Liver (tissue), 9 donors: ENCODE results near the gene SHC4. TPM values are rescaled to one million over a fixed set of nuclear protein-coding genes. Genes with fewer than 3 reads are reported as not detected.

Experiments used
- DNase-seq: peaks from one replicate; pipeline ENCODE4 v3.0.0-alpha.2; 2017; ENCODE audit warnings: low spot score
- H3K27ac ChIP-seq, 2 donors: one replicate each; pipeline ENCODE4 v1.7.0; 2013; ENCODE audit warnings: inconsistent platforms in 2 of 2, low read length in 2 of 2, control low read depth in 1 of 2, low read depth in 1 of 2, mild to moderate bottlenecking in 1 of 2
- H3K27me3 ChIP-seq, 4 donors: one replicate each; pipeline versions ENCODE4 v1.6.1 to v1.7.0; 2013; ENCODE audit warnings: low read length in 3 of 4, inconsistent platforms in 1 of 4, mild to moderate bottlenecking in 1 of 4, moderate library complexity in 1 of 4; ENCODE audit not compliant: control insufficient read depth in 4 of 4, insufficient read depth in 4 of 4
- H3K36me3 ChIP-seq, 4 donors: one replicate each; pipeline versions ENCODE4 v1.6.1 to v1.7.0; 2013; ENCODE audit warnings: low read length in 3 of 4, mild to moderate bottlenecking in 3 of 4, low read depth in 1 of 4, moderate library complexity in 1 of 4; ENCODE audit not compliant: control insufficient read depth in 4 of 4, insufficient read depth in 3 of 4
- H3K4me1 ChIP-seq, 4 donors: one replicate each; pipeline versions ENCODE4 v1.6.1 to v1.7.0; 2013; ENCODE audit warnings: low read length in 3 of 4, mild to moderate bottlenecking in 3 of 4, moderate library complexity in 1 of 4; ENCODE audit not compliant: control insufficient read depth in 4 of 4, insufficient read depth in 4 of 4
- H3K4me3 ChIP-seq, 3 donors: one replicate each; pipeline versions ENCODE4 v1.6.1 to v1.7.0; 2013; ENCODE audit warnings: low read length in 3 of 3, control low read depth in 1 of 3, low read depth in 1 of 3, mild to moderate bottlenecking in 1 of 3
- H3K9ac ChIP-seq, 2 donors: one replicate each; pipeline ENCODE4 v1.7.0; 2013; ENCODE audit warnings: low read length in 2 of 2, mild to moderate bottlenecking in 2 of 2, moderate library complexity in 2 of 2, control low read depth in 1 of 2, low read depth in 1 of 2
- H3K9me3 ChIP-seq, 4 donors: one replicate each; pipeline versions ENCODE4 v1.6.1 to v1.7.0; 2013; ENCODE audit warnings: low read length in 3 of 4; ENCODE audit not compliant: control insufficient read depth in 4 of 4
- EGR1 ChIP-seq, 2 donors: IDR thresholded peaks; 2 replicates each; pipeline ENCODE4 v1.6.1; 2016 to 2018; ENCODE audit warnings: antibody characterized with exemption in 2 of 2, low read depth in 2 of 2
- FOXA1 ChIP-seq: IDR thresholded peaks from 2 replicates; pipeline ENCODE4 v1.6.1; 2016; ENCODE audit warnings: antibody characterized with exemption
- FOXA2 ChIP-seq: IDR thresholded peaks from 2 replicates; pipeline ENCODE4 v1.6.1; 2016; ENCODE audit warnings: antibody characterized with exemption
- GABPA ChIP-seq, 2 donors: IDR thresholded peaks in 1 of 2; conservative IDR thresholded peaks in 1 of 2; 2 replicates each; pipeline ENCODE4 v1.6.1; 2016; ENCODE audit warnings: antibody characterized with exemption in 2 of 2, mild to moderate bottlenecking in 1 of 2, moderate library complexity in 1 of 2
- HNF4G ChIP-seq: IDR thresholded peaks from 2 replicates; pipeline ENCODE4 v1.6.1; 2016; ENCODE audit warnings: antibody characterized with exemption
- JUND ChIP-seq, 2 donors: IDR thresholded peaks; 2 replicates each; pipeline ENCODE4 v1.6.1; 2016; ENCODE audit warnings: antibody characterized with exemption in 2 of 2
- NR2F2 ChIP-seq: IDR thresholded peaks from 2 replicates; pipeline ENCODE4 v1.6.1; 2016; ENCODE audit warnings: antibody characterized with exemption
- RAD21 ChIP-seq, 2 donors: IDR thresholded peaks; 2 replicates each; pipeline ENCODE4 v1.6.1; 2016; ENCODE audit warnings: antibody characterized with exemption in 2 of 2, mild to moderate bottlenecking in 2 of 2
- RXRA ChIP-seq, 2 donors: IDR thresholded peaks; 2 replicates each; pipeline ENCODE4 v1.6.1; 2017 to 2018; ENCODE audit warnings: antibody characterized with exemption in 2 of 2, mild to moderate bottlenecking in 1 of 2
- SP1 ChIP-seq: IDR thresholded peaks from 2 replicates; pipeline ENCODE4 v1.6.1; 2018; ENCODE audit warnings: antibody characterized with exemption, mild to moderate bottlenecking
- TAF1 ChIP-seq: conservative IDR thresholded peaks from 2 replicates; pipeline ENCODE4 v1.6.1; 2016; ENCODE audit warnings: antibody characterized with exemption, mild to moderate bottlenecking
- YY1 ChIP-seq: IDR thresholded peaks from 2 replicates; pipeline ENCODE4 v1.6.1; 2016; ENCODE audit warnings: antibody characterized with exemption, mild to moderate bottlenecking
- WGBS: extraction: QIAGEN DNeasy Blood & Tissue Kit; methylation state at CpG from one replicate; pipeline ENCODE4 v1.1.7; 2013; 5-methylcytosine and 5-hydroxymethylcytosine counted together
- polyA plus RNA-seq, 2 donors: library from polyadenylated mRNA; stranded (reverse) in 1 of 2; unstranded in 1 of 2; fragments of 200-250 nt in 1 of 2; fragments of >200 nt in 1 of 2; fragmentation: Nextera tagmentation in 1 of 2; extraction: Ambion mirVana in 1 of 2; gene quantifications; one replicate each; pipeline versions ENCODE4 v1.2.1 to v1.2.3, GENCODE V29; 2013 to 2015
- total RNA-seq, 2 donors: library from RNA; depleted of rRNA; stranded (reverse); fragments of >200 nt; gene quantifications; one replicate each; pipeline ENCODE4 v1.2.3, GENCODE V29; 2014
- TF ChIP-seq, protein P1 (sequence below): IDR thresholded peaks from 2 replicates; pipeline ENCODE4 v1.6.1; 2016; ENCODE audit warnings: antibody characterized with exemption
- TF ChIP-seq, protein P2 (sequence below): IDR thresholded peaks from 2 replicates; pipeline ENCODE4 v1.6.1; 2016; ENCODE audit warnings: antibody characterized with exemption, mild to moderate bottlenecking
- TF ChIP-seq, protein P3 (sequence below): fragments of 150-350 bp; IDR thresholded peaks from 2 replicates; pipeline ENCODE4 v1.5.1; 2017; ENCODE audit warnings: improper control_type of control experiment, low read depth, low read length; ENCODE audit not compliant: missing input control
- TF ChIP-seq, protein P4 (sequence below): IDR thresholded peaks from 2 replicates; pipeline ENCODE4 v1.6.1; 2016; ENCODE audit warnings: antibody characterized with exemption
- TF ChIP-seq, protein P5 (sequence below): IDR thresholded peaks from 2 replicates; pipeline ENCODE4 v1.6.1; 2016; ENCODE audit warnings: antibody characterized with exemption
- donor health status: healthy.
- donor health status: healthy.
- donor health status: healthy.
- donor health status: healthy.
- donor health status: healthy.

SHC4 gene
- total and polyA plus RNA-seq, 4 donors: under 0.01 to 0.19 (median 0.05) TPM

DNA sequence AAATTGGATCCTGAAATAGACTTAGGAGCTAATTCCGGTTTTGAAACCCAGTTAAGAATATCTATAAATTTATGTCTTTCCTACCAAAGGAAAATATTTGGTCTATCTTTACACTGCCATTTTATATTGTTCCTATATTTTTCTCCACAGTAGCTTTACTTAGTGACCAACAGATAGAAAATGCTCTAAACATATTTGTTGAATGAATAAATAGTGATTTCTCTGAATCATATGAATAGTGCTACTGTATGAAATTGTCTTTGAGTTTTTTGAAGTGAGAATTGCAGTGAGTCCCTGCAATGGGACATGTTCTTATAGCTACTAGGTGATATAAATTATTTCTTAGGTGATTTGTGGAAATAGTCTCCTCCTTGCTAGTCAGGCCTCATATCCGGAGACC is 104.3 kb downstream of the SHC4 start:
- DNase-seq: no peak
- H3K4me3 ChIP-seq: no peak overlapping the region
- WGBS: 91% methylated on average over 2 of the region's 2 CpGs

DNA sequence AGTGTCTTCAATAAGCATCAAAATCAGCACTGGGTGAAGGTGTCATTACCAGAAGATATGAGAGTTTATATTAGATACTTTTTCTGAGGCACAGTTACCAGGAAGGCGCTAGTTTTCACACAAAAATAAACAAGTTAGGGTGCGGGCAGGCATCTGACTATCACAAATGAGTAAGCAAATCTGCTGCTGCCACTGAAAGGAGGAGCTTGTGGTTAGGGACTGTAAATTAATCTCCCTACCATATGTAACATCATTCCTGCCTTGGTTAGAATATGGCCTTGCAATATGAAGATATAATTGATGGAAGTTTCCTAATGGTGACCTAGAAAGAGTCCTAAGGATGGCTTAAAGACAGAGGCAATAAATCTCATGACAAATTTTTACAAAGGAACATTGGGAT is 105.3 kb downstream of the SHC4 start:
- Histone ChIP-seq H3K9ac (no peak overlapping the region), H3K27me3 (no peaks in the 10 kb centered on the region), H3K27ac (no peak overlapping the region), H3K36me3 (no peaks in the 10 kb centered on the region), H3K4me3 (no peak overlapping the region), H3K4me1 (peaks cover 0 to 10% (median 3%) of the 10 kb centered on the region in 4 donors), H3K9me3 (no peaks in the 10 kb centered on the region)
- no peak for DNase-seq
- 44% methylated on average over 2 of the region's 2 CpGs for WGBS
- no peak for TF ChIP-seq JUND (IDR thresholded peaks at IDR 0.05)
- TF ChIP-seq TAF1: no peak
- TF ChIP-seq, protein P1, sequence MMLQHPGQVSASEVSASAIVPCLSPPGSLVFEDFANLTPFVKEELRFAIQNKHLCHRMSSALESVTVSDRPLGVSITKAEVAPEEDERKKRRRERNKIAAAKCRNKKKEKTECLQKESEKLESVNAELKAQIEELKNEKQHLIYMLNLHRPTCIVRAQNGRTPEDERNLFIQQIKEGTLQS: no peak
- TF ChIP-seq FOXA2: no peak
- TF ChIP-seq GABPA (IDR thresholded peaks at IDR 0.05 in 1 of 2, conservative IDR thresholded peaks at IDR 0.05 in 1 of 2): no peak
- TF ChIP-seq NR2F2: no peak
- TF ChIP-seq, protein P2, sequence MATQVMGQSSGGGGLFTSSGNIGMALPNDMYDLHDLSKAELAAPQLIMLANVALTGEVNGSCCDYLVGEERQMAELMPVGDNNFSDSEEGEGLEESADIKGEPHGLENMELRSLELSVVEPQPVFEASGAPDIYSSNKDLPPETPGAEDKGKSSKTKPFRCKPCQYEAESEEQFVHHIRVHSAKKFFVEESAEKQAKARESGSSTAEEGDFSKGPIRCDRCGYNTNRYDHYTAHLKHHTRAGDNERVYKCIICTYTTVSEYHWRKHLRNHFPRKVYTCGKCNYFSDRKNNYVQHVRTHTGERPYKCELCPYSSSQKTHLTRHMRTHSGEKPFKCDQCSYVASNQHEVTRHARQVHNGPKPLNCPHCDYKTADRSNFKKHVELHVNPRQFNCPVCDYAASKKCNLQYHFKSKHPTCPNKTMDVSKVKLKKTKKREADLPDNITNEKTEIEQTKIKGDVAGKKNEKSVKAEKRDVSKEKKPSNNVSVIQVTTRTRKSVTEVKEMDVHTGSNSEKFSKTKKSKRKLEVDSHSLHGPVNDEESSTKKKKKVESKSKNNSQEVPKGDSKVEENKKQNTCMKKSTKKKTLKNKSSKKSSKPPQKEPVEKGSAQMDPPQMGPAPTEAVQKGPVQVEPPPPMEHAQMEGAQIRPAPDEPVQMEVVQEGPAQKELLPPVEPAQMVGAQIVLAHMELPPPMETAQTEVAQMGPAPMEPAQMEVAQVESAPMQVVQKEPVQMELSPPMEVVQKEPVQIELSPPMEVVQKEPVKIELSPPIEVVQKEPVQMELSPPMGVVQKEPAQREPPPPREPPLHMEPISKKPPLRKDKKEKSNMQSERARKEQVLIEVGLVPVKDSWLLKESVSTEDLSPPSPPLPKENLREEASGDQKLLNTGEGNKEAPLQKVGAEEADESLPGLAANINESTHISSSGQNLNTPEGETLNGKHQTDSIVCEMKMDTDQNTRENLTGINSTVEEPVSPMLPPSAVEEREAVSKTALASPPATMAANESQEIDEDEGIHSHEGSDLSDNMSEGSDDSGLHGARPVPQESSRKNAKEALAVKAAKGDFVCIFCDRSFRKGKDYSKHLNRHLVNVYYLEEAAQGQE: no peak
- TF ChIP-seq RXRA (IDR thresholded peaks at IDR 0.05): no peak
- no peak for TF ChIP-seq RAD21 (IDR thresholded peaks at IDR 0.05)
- no peak for TF ChIP-seq YY1
- TF ChIP-seq, protein P3, sequence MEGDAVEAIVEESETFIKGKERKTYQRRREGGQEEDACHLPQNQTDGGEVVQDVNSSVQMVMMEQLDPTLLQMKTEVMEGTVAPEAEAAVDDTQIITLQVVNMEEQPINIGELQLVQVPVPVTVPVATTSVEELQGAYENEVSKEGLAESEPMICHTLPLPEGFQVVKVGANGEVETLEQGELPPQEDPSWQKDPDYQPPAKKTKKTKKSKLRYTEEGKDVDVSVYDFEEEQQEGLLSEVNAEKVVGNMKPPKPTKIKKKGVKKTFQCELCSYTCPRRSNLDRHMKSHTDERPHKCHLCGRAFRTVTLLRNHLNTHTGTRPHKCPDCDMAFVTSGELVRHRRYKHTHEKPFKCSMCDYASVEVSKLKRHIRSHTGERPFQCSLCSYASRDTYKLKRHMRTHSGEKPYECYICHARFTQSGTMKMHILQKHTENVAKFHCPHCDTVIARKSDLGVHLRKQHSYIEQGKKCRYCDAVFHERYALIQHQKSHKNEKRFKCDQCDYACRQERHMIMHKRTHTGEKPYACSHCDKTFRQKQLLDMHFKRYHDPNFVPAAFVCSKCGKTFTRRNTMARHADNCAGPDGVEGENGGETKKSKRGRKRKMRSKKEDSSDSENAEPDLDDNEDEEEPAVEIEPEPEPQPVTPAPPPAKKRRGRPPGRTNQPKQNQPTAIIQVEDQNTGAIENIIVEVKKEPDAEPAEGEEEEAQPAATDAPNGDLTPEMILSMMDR: no peak
- TF ChIP-seq, protein P4, sequence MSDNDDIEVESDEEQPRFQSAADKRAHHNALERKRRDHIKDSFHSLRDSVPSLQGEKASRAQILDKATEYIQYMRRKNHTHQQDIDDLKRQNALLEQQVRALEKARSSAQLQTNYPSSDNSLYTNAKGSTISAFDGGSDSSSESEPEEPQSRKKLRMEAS: no peak
- TF ChIP-seq EGR1 (IDR thresholded peaks at IDR 0.05; ENCODE audit: low read depth in 2 of 2): no peak
- TF ChIP-seq HNF4G: no peak

More for the DNA sequence above, 104.3 kb downstream of the SHC4 start:
- Histone ChIP-seq H3K9ac (no peak overlapping the region), H3K36me3 (no peaks in the 10 kb centered on the region), H3K27ac (no peak overlapping the region), H3K27me3 (no peaks in the 10 kb centered on the region), H3K4me1 (peaks cover 0 to 10% (median 3%) of the 10 kb centered on the region in 4 donors), H3K9me3 (no peaks in the 10 kb centered on the region)
- no peak for TF ChIP-seq GABPA (IDR thresholded peaks at IDR 0.05 in 1 of 2, conservative IDR thresholded peaks at IDR 0.05 in 1 of 2)
- TF ChIP-seq NR2F2: no peak
- TF ChIP-seq, protein P5, sequence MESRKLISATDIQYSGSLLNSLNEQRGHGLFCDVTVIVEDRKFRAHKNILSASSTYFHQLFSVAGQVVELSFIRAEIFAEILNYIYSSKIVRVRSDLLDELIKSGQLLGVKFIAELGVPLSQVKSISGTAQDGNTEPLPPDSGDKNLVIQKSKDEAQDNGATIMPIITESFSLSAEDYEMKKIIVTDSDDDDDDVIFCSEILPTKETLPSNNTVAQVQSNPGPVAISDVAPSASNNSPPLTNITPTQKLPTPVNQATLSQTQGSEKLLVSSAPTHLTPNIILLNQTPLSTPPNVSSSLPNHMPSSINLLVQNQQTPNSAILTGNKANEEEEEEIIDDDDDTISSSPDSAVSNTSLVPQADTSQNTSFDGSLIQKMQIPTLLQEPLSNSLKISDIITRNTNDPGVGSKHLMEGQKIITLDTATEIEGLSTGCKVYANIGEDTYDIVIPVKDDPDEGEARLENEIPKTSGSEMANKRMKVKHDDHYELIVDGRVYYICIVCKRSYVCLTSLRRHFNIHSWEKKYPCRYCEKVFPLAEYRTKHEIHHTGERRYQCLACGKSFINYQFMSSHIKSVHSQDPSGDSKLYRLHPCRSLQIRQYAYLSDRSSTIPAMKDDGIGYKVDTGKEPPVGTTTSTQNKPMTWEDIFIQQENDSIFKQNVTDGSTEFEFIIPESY: no peak
- TF ChIP-seq, protein P3: no peak
- TF ChIP-seq HNF4G: no peak
- TF ChIP-seq FOXA1: no peak
- no peak for TF ChIP-seq JUND (IDR thresholded peaks at IDR 0.05)
- no peak for TF ChIP-seq SP1
- TF ChIP-seq EGR1 (IDR thresholded peaks at IDR 0.05; ENCODE audit: low read depth in 2 of 2): no peak
